ENCODE measurements around the gene FAAP20.

The FAAP20 gene

DNA sequence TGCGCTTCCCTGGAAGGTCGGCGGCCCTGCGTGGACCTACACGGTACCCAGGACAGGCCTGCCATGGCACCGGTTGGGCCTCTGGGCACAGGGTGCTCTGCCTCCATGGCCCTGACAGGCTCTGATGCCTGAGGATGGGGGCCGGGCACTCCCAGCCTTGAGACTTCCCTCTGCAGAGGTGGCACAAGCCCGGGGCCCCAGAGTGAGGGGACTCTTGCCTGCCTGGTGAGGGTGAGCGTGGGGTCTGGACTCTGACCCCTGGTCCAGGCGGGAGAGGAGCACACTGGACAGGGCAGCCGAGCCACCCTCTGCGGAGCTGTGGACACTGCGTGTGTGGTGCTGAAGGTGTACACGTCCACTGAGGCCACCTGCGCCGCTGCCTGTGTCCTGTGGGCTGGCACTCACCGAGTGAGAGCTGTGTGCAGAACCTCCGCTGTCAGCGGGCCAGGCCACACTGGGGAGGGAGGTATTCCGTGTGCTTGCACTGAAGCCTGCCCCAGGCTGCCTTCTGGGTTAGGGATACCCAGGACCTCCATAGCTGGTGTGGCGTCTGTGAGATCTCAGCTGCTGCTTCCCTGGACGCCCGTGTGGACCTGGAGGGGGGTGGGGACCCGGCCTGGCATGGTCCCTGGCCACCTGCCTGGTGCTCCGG, 43.9 kb upstream of the FAAP20 start:
- no peak overlapping the region for H3K4me3 ChIP-seq (ENCODE audit: low read depth, low read length)
- TF ChIP-seq, protein P1, sequence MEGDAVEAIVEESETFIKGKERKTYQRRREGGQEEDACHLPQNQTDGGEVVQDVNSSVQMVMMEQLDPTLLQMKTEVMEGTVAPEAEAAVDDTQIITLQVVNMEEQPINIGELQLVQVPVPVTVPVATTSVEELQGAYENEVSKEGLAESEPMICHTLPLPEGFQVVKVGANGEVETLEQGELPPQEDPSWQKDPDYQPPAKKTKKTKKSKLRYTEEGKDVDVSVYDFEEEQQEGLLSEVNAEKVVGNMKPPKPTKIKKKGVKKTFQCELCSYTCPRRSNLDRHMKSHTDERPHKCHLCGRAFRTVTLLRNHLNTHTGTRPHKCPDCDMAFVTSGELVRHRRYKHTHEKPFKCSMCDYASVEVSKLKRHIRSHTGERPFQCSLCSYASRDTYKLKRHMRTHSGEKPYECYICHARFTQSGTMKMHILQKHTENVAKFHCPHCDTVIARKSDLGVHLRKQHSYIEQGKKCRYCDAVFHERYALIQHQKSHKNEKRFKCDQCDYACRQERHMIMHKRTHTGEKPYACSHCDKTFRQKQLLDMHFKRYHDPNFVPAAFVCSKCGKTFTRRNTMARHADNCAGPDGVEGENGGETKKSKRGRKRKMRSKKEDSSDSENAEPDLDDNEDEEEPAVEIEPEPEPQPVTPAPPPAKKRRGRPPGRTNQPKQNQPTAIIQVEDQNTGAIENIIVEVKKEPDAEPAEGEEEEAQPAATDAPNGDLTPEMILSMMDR (IDR thresholded peaks at IDR 0.05; ENCODE audit: low read depth, low read length) = no peak

DNA sequence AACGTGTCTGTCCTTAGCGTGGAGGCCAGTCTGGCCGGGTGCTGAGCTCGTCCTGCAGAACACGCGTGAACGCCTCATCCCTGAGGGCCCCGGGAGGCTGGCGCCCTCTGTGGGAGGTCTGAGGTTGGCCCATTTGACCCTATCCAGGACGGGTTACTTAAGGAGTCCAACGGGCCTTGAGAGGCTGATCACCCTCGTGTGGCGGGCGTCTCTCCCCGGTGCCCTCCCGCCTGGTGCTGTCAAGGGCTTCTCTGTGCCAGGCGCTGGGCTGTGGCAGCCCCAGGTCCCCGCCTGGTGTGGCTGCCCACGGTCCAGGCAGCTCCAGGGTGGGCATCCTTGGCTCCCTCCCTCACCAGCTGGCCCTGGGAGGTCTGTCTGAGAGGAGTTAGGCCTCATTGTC, 43.2 kb upstream of the FAAP20 start:
- TF ChIP-seq, protein P1 (IDR thresholded peaks at IDR 0.05; ENCODE audit: low read depth, low read length) = no peak
- no peak overlapping the region for H3K4me3 ChIP-seq (ENCODE audit: low read depth, low read length)

DNA sequence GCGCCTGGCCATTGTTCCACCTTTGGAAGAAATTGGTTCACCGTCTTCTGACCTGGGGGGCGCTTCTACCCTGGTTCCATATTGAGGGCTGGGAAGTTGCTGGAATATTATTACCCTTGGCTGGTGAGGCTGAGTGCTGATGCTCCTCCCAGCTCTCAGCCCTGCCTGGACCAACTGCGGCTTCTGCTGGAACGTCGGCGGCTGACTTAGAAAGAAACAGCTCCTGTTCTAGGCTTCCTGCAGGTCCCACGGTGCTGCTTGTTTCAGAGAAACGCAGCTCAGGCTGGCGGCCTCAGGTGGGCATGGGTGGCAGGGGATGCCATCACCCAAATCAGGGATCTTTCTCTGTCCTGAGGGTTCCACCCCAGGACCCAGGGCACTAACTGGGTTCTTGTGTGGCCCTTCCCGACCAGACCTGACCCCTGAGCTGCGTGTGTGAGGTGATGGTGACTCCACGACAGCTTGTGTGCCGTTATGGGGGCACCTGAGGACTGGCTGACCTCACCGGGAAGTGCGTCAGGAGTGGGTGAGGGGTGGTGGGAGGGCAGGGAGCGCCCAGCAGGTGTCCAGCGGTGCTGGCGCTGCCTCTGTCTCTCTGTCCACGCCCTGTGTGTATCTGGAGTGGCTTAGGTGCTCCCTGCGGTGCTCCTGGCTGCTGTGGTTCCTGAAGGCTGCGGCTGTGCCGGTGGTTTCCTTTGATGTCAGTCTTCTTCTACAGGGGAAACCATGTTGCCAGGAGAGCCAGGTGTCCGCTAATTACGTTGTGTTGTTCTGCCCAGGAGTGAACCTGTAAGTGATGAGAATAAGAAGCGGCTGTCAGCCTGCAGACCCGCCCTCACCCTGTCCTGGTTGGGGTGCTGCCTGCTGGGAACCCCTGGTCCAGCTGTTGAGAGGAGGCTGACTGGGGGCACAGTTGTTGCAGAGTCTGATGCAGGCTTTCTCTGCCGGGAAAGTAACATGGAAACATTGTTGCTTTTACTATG, 42.4 kb upstream of the FAAP20 start:
- TF ChIP-seq, protein P1 (IDR thresholded peaks at IDR 0.05; ENCODE audit: low read depth, low read length) = no peak
- H3K4me3 ChIP-seq (ENCODE audit: low read depth, low read length) = no peak overlapping the region

DNA sequence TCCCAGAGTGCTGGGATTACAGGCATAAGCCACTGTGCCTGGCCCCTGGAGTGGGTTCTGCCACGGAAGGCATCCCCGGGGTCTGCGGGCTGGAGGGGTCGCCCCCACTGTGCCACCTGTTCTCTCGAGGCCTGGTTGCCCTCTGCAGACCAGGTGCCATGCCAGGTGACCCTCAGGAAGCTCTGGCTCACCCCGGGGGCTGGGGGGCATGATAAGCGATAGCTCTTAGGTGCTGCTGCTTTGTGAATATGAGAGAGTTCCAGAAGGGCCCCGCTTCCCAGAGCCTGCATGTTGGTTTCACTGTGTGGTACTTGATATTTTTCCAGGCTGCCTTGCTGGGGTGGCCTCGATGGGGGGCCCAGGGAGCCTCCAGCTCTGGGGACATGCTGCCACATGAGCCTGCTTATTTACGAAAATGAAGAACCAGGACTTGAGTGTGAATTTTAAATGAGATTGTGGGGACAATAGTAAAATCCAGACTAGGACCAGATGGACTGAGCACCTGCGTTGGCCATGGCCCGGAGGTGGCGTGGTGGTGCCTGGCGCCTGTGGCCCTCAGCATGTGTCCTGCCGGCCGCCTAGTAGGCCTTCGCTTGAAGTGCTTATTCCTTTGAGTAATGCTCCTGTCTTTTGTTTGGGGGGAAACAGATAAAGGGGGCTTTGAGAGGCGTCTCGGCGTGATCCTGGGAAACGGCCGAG, 40.9 kb upstream of the FAAP20 start:
- no peak overlapping the region for H3K4me3 ChIP-seq (ENCODE audit: low read depth, low read length)
- TF ChIP-seq, protein P1 (IDR thresholded peaks at IDR 0.05; ENCODE audit: low read depth, low read length) = no peak

DNA sequence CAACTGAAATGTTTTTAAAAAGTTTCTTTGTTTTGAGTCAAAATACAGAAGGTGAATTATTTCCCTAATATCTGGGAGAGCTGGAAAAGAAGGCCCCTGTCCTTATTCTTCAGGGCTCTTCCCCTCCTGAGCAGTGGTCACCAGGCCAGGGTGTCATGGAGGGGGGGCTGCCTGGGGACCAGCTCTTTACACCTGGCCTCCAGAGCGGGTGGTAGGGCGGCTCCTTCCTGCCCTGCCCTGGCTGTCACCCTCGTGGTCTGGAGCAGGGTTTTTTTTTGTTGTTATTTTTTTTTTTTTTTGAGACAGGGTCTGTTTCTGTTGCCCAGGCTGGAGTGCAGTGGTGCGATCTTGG, 40.2 kb upstream of the FAAP20 start:
- peak overlapping the region; percentile 43; the same call in 1 of the 2 replicates for H3K4me3 ChIP-seq (ENCODE audit: low read depth, low read length)
- TF ChIP-seq, protein P1 (IDR thresholded peaks at IDR 0.05; ENCODE audit: low read depth, low read length) = no peak

DNA sequence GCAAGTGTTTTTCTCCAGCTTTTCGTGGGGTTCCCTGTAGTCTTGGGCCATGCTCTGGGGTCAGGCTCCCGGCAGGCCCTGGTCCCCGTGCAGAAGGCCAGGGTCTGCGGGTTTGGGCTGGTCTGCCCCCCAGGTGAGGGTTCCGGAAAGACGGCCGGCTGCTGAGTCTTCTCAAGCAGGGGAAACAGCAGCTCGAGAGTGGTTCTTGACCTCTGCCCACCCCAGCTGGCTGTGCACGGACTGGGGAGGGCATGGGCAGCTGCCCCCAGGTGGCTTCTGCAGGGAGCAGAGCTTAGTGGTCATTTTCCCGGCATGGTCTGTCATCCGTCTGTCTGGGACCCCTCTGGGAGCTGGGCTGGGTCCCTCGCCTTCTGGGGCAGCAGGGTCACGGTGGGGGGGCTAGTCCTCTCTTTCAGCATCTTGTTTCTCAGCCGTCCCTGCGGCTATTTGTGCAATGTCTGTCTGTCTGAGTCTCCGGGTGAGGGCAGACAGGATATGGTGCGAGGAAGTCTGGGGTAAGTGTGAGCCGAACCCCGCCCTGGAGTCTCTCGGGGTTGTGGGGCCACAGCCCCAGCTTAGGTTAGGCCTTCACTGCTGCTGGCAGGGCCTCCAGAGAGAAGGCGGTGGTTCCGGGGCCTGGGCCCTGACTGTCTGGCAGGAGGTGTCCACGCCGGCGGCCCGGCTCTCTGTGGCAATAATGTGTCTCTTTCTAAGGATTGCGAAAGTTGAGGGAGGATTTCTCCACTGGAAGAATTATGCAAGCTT, 39.6 kb upstream of the FAAP20 start:
- H3K4me3 ChIP-seq (ENCODE audit: low read depth, low read length) = peak overlapping the region; percentile 43
- TF ChIP-seq, protein P1 (IDR thresholded peaks at IDR 0.05; ENCODE audit: low read depth, low read length) = no peak

All from WI38 (cell line).